Calu3 (cell line): ENCODE results near the gene LGMN. TPM values are rescaled to one million over a fixed set of nuclear protein-coding genes. Genes with fewer than 3 reads are reported as not detected.
"Not testable (repeated sequence)": the region's sequence is repeated elsewhere in the genome, so short reads cannot be mapped to it uniquely, and the experiment has no call there.

Experiments used
- BruUV-seq: library from RNA; stranded (reverse); fragments of 400-500 nt; replicated peaks from 2 replicates; lab custom pipeline; 2021; lab: Mats Ljungman, UMichigan
- CTCF ChIA-PET: fragments of 300-600 bp; sonication (Branson Sonifier 250); formaldehyde crosslinking; loops from one replicate; lab custom pipeline; 2022; ENCODE audit warnings: antibody characterized with exemption; lab: Charles Lee
- DNase-seq: peaks from one replicate; pipeline ENCODE4 v3.0.0; 2022
- H3K27ac Mint-ChIP-seq: one replicate; pipeline ENCODE4 v1.8.0; 2022; ENCODE audit warnings: mixed read lengths; ENCODE audit not compliant: unreplicated experiment
- H3K27me3 Mint-ChIP-seq: one replicate; pipeline ENCODE4 v1.8.0; 2022; ENCODE audit warnings: mixed read lengths; ENCODE audit not compliant: unreplicated experiment
- H3K36me3 Mint-ChIP-seq: one replicate; pipeline ENCODE4 v1.8.0; 2022; ENCODE audit warnings: mild to moderate bottlenecking, moderate library complexity, mixed read lengths; ENCODE audit not compliant: insufficient read depth, unreplicated experiment
- H3K4me1 Mint-ChIP-seq: one replicate; pipeline ENCODE4 v1.8.0; 2022; ENCODE audit warnings: mild to moderate bottlenecking, low read depth, mixed read lengths; ENCODE audit not compliant: unreplicated experiment
- H3K4me3 Mint-ChIP-seq: one replicate; pipeline ENCODE4 v1.8.0; 2022; ENCODE audit warnings: mild to moderate bottlenecking, low read depth, moderate library complexity, mixed read lengths; ENCODE audit not compliant: unreplicated experiment
- H3K9me3 Mint-ChIP-seq: one replicate; pipeline ENCODE4 v1.8.0; 2022; ENCODE audit warnings: low read depth, mixed read lengths; ENCODE audit not compliant: unreplicated experiment
- CTCF ChIP-seq: fragments of 200-600 bp; IDR thresholded peaks from one replicate; pipeline ENCODE4 v1.8.0; 2022; ENCODE audit warnings: antibody characterized with exemption; ENCODE audit not compliant: unreplicated experiment
- intact Hi-C: fragments of 100-400 bp; cut with micrococcal nuclease; formaldehyde crosslinking; loops from one replicate; pipeline ENCODE4 v1.10.0; 2022; ENCODE audit not compliant: unreplicated experiment
- total RNA-seq: library from RNA; stranded (reverse); gene quantifications from 2 replicates; pipeline ENCODE4 v1.2.3, GENCODE V29; 2022

LGMN gene
- total RNA-seq, 1 experiment from 2014 or later = 64.9 TPM

DNA sequence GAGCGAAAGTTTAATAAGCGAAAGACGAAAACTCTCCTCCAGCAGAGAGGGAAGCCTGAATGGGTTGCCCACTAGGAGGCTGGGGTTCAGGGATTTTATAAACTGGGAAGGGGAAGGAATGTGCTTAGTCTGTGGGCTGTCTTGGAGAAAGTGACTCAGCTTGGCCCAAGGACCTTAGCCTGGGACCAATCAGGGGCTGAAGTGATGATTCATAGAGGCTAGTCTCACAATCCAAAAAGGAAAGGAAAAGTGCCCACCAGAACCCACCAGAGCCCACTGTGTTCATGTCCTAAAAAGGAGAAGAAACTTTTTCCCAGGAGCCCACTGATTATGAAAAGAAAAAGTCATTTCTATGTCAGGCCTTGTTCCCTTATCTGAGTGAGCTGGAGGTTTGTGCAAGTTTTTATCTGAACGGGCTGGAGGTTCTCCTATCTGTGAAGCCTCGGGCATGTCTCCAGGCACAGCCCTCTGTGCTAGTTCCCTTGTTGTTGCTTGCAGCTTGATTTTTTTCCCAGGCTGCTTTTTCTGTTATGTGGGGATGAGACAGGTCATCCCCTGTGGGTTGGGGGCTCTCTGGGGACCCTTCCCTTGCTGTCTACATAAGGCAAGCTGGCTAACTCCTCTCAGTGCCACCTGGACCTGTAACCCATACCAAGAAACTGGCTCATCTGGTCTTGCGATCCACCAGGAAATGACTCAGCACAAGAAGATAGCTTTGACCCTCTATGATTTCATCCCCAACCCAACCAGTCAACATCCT lies 37.4 kb upstream of the LGMN start:
- intact Hi-C loops = loop anchor here (10.0 kb wide), 1 partner anchor 101 kb away; no protein-coding TSS in a partner anchor
- peak overlapping the region; percentile 9 for H3K27ac Mint-ChIP-seq
- peaks cover 11% of the 10 kb centered on the region for H3K9me3 Mint-ChIP-seq
- TF ChIP-seq CTCF = no peak
- H3K4me3 Mint-ChIP-seq = no peak overlapping the region
- DNase-seq = peak; percentile 52
- peaks cover 21% of the 10 kb centered on the region for H3K4me1 Mint-ChIP-seq
- CTCF ChIA-PET = interaction anchor here (1.0 to 1.3 kb wide), 2 partner anchors 70 to 100 kb away, joined by 3 to 5 read pairs; no protein-coding TSS in a partner anchor
- no peaks in the 10 kb centered on the region for H3K36me3 Mint-ChIP-seq
- no TSS peak for BruUV-seq
- H3K27me3 Mint-ChIP-seq = no peaks in the 10 kb centered on the region

- Mint-ChIP-seq H3K27ac (no peak overlapping the region), H3K4me1 (peaks cover 21% of the 10 kb centered on the region), H3K27me3 (no peaks in the 10 kb centered on the region), H3K36me3 (no peaks in the 10 kb centered on the region), H3K9me3 (no peaks in the 10 kb centered on the region), H3K4me3 (no peak overlapping the region)
- DNase-seq = peak; percentile 45
- TF ChIP-seq CTCF = no peak
- CTCF ChIA-PET = interaction anchor here (0.5 to 1.1 kb wide), 9 partner anchors 11 to 97 kb away, joined by 3 to 10 read pairs (median 3); partner anchors contain the start of gene LGMN
- intact Hi-C loops = loop anchor here (1.0 to 10.0 kb wide), 2 partner anchors 70 to 99 kb away; no protein-coding TSS in a partner anchor
- no TSS peak for BruUV-seq
Observed at GRCh38 chr14:92783813-92784431, 35.5 kb upstream of the LGMN start.

- no TSS peak for BruUV-seq
- DNase-seq = no peak
- H3K4me3 Mint-ChIP-seq = no peak overlapping the region
- intact Hi-C loops = loop anchor here (10.0 kb wide), 1 partner anchor 97 kb away; no protein-coding TSS in a partner anchor
- TF ChIP-seq CTCF = no peak
- peaks cover 17% of the 10 kb centered on the region for H3K4me1 Mint-ChIP-seq
- no peaks in the 10 kb centered on the region for H3K27me3 Mint-ChIP-seq
- no peaks in the 10 kb centered on the region for H3K36me3 Mint-ChIP-seq
- H3K27ac Mint-ChIP-seq = no peak overlapping the region
- H3K9me3 Mint-ChIP-seq = no peaks in the 10 kb centered on the region
- CTCF ChIA-PET = interaction anchor here (0.6 kb wide), 1 partner anchor 38 kb away, joined by 4 read pairs; no protein-coding TSS in a partner anchor
Observed at GRCh38 chr14:92781350-92781749, 32.9 kb upstream of the LGMN start.

DNA sequence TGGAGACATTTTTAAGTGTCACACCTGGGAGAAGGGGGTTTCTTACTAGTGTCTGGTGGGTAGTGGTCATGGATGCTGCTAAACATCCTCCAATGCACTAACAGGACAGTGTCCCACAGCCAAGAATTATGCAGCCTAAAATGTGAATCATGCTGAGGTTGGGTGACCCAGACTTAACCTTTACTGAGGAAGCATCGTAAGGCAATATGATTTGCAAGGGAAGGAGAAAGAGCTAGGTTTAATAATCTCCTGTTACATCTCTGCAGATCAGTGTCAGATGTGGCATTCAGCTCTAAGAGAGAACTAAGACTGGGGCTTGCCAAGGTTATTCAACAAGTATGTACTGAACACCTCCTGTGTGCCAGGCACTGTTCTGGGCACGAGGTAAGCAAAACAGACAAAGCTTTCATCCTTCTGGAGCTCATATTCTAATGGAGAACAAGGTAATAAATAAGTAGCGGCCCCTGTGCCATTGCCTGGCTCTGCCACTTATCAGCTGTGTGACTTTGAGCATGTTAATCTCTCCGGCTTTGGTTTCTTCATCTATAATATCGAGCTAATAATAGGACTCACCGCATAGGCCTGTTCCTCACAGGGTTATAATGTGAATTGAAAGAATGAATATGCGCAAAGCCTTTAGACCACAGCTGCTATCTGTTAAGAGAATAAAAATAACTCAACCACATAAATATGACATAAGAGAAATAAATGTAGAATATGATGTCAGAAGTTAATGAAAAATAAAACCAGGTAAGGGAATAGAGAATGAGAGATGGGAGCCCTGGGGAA lies 32.2 kb upstream of the LGMN start:
- Mint-ChIP-seq H3K4me1 (peaks cover 10% of the 10 kb centered on the region), H3K36me3 (no peaks in the 10 kb centered on the region), H3K27me3 (no peaks in the 10 kb centered on the region), H3K27ac (no peak overlapping the region), H3K4me3 (no peak overlapping the region), H3K9me3 (no peaks in the 10 kb centered on the region)
- no TSS peak for BruUV-seq
- intact Hi-C loops = loop anchor here (10.0 kb wide), 1 partner anchor 96 kb away; no protein-coding TSS in a partner anchor
- CTCF ChIA-PET = interaction anchor here (0.8 kb wide), 1 partner anchor 54 kb away, joined by 4 read pairs; no protein-coding TSS in a partner anchor
- no peak for DNase-seq
- TF ChIP-seq CTCF = no peak

DNA sequence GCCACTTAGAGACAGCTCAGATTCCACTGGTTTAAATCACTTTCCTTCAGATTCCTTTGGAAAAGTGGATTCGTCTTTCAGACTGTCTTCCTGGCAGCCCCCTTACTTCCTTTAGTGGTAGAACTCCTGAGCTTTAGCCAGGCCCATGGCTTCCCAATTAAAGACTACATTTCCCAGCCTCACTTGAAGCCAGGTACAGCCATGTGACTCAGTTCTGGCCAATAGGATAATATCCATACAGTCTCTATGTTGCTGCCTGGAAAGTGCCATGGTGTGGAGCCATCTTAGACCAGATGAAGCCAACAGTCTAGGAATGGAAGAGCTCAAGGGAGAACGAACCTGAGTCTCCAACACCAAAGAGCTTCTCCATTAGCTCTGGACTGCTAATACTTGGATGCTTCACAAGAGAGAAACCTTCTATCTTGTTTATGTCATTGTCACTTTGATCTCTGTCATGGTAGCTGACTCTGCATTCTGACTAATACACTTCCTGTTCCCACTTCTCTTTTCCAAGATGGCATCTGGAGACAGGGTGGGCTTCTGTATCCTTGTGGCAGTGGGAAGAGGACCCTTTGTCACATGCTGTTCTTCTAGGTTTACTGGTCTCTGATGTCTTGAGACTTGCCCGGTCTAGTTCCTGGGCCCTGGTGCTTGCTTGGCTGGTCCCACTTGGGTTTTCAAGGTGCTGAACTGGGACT lies 30.6 kb upstream of the LGMN start:
- H3K4me3 Mint-ChIP-seq, CTCF ChIA-PET, H3K36me3 Mint-ChIP-seq, DNase-seq, intact Hi-C loops, H3K27me3 Mint-ChIP-seq, H3K9me3 Mint-ChIP-seq, BruUV-seq, H3K27ac Mint-ChIP-seq, H3K4me1 Mint-ChIP-seq: not testable (repeated sequence)
